8988T (cell line): Measurements from ENCODE around the gene OLIG2.

Experiments
- DNase-seq: peaks from one replicate; pipeline ENCODE4 v3.0.0; 2011

OLIG2 gene

GRCh38 chr21:33069243-33069642 is 43.5 kb downstream of the OLIG2 start:
- no peak for DNase-seq

- DNase-seq, result no peak
Measured at GRCh38 chr21:33069645-33069993, 43.9 kb downstream of the OLIG2 start.

- no peak for DNase-seq
Measured at GRCh38 chr21:33069994-33070743, 44.4 kb downstream of the OLIG2 start, which contains the start of gene OLIG1. Gene OLIG1, plus strand, starts transcription at chr21:33070141. Its CDS starts 106 bp downstream, at chr21:33070247.

GRCh38 chr21:33070744-33070997 is 44.9 kb downstream of the OLIG2 start:
- DNase-seq, result no peak

GRCh38 chr21:33070998-33071769 is 45.4 kb downstream of the OLIG2 start:
- no peak for DNase-seq

GRCh38 chr21:33071770-33072306 is 46.1 kb downstream of the OLIG2 start:
- DNase-seq, result no peak

- DNase-seq, result no peak
Measured at GRCh38 chr21:33073636-33074035, 47.9 kb downstream of the OLIG2 start.

GRCh38 chr21:33075128-33075527 is 49.4 kb downstream of the OLIG2 start:
- no peak for DNase-seq

- DNase-seq, result no peak
Measured at GRCh38 chr21:33075596-33076195, 50.0 kb downstream of the OLIG2 start.

GRCh38 chr21:33076600-33077329 is 51.0 kb downstream of the OLIG2 start:
- DNase-seq, result no peak
